NAMALWA (cell line): ENCODE data around the gene ZDHHC14.

Experiments
- DNase-seq: peaks from one replicate; pipeline ENCODE4 v3.0.0-alpha.2; 2015; ENCODE audit warnings: low spot score

ZDHHC14 gene

GRCh38 chr6:157721830-157722229 is 340.8 kb downstream of the ZDHHC14 start:
- DNase-seq = no peak

- no peak for DNase-seq
Observed at GRCh38 chr6:157723376-157723775, 342.4 kb downstream of the ZDHHC14 start.

DNA sequence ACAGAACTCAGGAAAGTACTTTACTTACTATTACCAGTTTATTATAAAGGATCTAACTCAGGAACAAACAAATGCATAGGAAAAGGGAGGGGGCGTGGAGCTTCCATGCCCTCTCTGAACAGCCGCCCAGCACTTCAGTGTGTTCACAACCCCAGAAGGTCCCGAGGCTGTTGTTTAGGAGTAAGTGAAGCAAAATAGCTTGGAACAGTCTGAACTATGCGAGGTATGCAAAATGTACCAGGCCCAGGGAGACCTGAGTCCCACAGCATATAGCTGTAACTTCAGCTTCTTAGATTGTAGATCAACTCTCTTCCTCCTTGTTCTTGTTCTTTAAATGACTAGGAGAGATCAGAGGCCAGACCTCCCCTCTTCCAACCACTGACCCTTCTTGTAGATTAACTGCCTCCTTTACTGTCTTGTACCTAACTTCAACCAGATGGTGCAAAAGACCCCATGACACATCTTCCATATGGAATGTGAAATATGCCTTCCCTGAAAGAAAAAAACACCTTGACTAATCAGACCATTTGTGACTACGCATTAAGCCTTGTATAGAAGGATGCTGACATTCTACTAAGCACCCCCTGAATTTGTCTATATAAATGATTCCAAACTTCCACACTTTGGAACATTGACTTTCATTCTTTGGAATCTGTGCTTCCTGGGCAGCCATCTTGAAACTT is 343.3 kb downstream of the ZDHHC14 start:
- no peak for DNase-seq

GRCh38 chr6:157724960-157725741 is 344.2 kb downstream of the ZDHHC14 start:
- DNase-seq = no peak

DNA sequence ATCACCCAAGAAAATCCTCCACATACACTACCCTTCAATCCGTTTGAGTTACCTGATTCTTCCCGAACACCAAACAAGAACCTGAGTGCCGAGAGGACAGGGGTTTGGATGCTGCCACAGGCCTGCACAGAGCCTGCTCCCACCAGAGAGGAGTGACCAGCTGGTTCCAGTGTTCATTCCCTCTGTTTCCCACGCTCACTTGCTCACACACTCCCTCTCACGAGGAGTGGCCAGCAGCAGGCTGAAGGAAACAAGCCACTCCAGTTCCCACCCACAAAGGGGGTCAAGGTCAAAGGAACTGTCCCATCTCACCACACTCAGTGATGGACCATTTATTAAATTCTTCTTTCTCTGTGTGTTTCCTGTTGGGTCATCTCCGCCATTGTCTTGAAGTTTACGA is 344.8 kb downstream of the ZDHHC14 start:
- DNase-seq = no peak

GRCh38 chr6:157726892-157727628 is 346.1 kb downstream of the ZDHHC14 start:
- no peak for DNase-seq
